Cardiac muscle cell (in vitro differentiated cells and primary cell): Measurements from ENCODE around the gene ZFAND5. TPM values are rescaled to one million over a fixed set of nuclear protein-coding genes. Genes with fewer than 3 reads are reported as not detected.

Source experiments
- DNase-seq, 2 donors: peaks; one replicate each; pipeline versions ENCODE4 v3.0.0 to v3.0.0-alpha.2; 2010 to 2017; ENCODE audit warnings: low read depth in 1 of 2, low spot score in 1 of 2
- H3K27ac ChIP-seq: fragments of 200-600 bp; sonication (generic); 2 replicates; pipeline ENCODE4 v1.5.1; 2016
- H3K27me3 ChIP-seq: fragments of 200-600 bp; sonication (generic); 2 replicates; pipeline ENCODE4 v1.6.0; 2016; ENCODE audit warnings: control low read depth
- H3K36me3 ChIP-seq: fragments of 200-600 bp; sonication (generic); 2 replicates; pipeline ENCODE4 v1.5.1; 2016; ENCODE audit warnings: control low read depth
- H3K4me1 ChIP-seq: fragments of 200-600 bp; sonication (generic); 2 replicates; pipeline ENCODE4 v1.8.1; 2017; ENCODE audit warnings: low read depth, mild to moderate bottlenecking, mixed run types
- H3K4me3 ChIP-seq: fragments of 200-600 bp; sonication (generic); 2 replicates; pipeline ENCODE4 v1.5.1; 2016; ENCODE audit warnings: mild to moderate bottlenecking
- H3K9me3 ChIP-seq: fragments of 200-600 bp; sonication (generic); 2 replicates; pipeline ENCODE4 v1.5.1; 2017; ENCODE audit warnings: low read depth, mild to moderate bottlenecking, control low read depth
- polyA plus RNA-seq: library from polyadenylated mRNA; unstranded; fragments of >200 nt; fragmentation: Nextera tagmentation; extraction: Ambion mirVana; gene quantifications from 2 replicates; pipeline ENCODE4 v1.2.1, GENCODE V29; 2016
- total RNA-seq: library from RNA; depleted of rRNA; stranded (reverse); fragments of >200 nt; gene quantifications from 2 replicates; pipeline ENCODE4 v1.2.3, GENCODE V29; 2016
- TF ChIP-seq, protein P1 (sequence below): IDR thresholded peaks from 2 replicates; pipeline ENCODE4 v1.5.1; 2012; ENCODE audit warnings: low read depth, mild to moderate bottlenecking, low read length

The ZFAND5 gene
- total and polyA plus RNA-seq, 2 experiments from 2014 or later, result 152 to 188 TPM

DNA sequence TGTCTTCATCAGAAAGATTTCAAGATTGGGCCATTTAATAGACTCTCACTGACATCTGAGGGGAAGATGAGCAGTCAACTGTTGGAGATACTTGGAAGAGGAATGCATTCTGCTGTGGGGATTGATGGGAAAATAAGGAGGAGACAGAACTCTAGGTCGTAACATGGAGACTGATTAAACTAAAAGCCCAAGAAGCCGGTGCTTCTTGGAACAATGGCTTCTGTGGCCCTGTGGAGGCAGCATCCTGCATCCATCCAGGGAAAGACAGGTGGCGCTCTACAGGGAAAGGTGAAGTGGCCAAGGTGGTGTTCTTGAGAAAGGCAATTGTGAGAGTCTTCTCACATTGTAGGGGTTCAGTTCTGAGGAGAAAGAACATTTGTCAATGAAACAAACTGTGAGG, 31.3 kb downstream of the ZFAND5 start:
- no peak overlapping the region for H3K4me3 ChIP-seq
- H3K27ac ChIP-seq, result no peak overlapping the region
- H3K9me3 ChIP-seq, result no peaks in the 10 kb centered on the region
- TF ChIP-seq, protein P1, sequence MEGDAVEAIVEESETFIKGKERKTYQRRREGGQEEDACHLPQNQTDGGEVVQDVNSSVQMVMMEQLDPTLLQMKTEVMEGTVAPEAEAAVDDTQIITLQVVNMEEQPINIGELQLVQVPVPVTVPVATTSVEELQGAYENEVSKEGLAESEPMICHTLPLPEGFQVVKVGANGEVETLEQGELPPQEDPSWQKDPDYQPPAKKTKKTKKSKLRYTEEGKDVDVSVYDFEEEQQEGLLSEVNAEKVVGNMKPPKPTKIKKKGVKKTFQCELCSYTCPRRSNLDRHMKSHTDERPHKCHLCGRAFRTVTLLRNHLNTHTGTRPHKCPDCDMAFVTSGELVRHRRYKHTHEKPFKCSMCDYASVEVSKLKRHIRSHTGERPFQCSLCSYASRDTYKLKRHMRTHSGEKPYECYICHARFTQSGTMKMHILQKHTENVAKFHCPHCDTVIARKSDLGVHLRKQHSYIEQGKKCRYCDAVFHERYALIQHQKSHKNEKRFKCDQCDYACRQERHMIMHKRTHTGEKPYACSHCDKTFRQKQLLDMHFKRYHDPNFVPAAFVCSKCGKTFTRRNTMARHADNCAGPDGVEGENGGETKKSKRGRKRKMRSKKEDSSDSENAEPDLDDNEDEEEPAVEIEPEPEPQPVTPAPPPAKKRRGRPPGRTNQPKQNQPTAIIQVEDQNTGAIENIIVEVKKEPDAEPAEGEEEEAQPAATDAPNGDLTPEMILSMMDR, result no peak
- no peak for DNase-seq
- H3K27me3 ChIP-seq, result no peaks in the 10 kb centered on the region
- no peaks in the 10 kb centered on the region for H3K36me3 ChIP-seq
- H3K4me1 ChIP-seq, result no peaks in the 10 kb centered on the region

DNA sequence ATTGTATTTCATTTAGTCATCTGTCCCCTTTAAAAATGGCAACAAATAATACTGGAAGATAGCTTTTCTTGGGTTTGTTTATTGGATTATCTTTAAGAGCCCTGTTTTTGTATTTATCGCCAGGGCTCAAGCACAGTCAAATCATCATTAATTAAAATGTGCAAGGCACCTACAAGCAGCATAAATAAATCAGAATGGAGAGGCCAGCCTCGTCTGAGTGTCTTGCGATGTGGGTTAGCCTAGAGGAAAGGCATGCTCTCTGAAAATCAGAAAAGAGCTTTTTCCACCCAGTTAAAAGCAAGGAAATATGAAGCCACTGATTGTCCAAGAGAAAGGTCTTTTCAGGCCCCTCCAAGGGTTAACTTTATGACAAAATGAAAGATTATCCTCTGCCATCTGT, 31.8 kb downstream of the ZFAND5 start:
- TF ChIP-seq, protein P1, result no peak
- no peaks in the 10 kb centered on the region for H3K27me3 ChIP-seq
- H3K4me3 ChIP-seq, result no peak overlapping the region
- no peaks in the 10 kb centered on the region for H3K9me3 ChIP-seq
- no peak overlapping the region for H3K27ac ChIP-seq
- no peaks in the 10 kb centered on the region for H3K36me3 ChIP-seq
- DNase-seq, result no peak
- no peaks in the 10 kb centered on the region for H3K4me1 ChIP-seq

DNA sequence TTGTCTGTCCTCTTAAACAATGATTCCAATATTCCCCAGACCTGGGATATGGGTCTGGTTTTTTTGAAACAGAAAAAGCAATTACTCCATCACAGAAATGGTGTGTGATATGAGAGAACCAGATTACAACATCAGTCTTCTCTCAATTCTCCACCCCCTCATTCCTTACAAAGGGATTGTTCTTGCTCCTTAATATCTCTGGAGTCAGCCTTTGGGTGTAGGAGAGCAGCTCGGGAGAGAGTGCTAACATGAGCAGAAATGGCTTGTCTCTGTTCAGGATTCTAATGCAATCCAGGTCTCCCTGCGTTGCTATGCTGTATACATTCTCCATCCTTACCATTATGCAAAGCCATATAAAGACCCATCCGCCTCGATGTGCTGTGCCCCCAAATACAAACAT, 32.7 kb downstream of the ZFAND5 start:
- TF ChIP-seq, protein P1, result no peak
- Histone ChIP-seq H3K4me3 (no peak overlapping the region), H3K4me1 (no peaks in the 10 kb centered on the region), H3K36me3 (no peaks in the 10 kb centered on the region), H3K9me3 (no peaks in the 10 kb centered on the region), H3K27ac (no peak overlapping the region), H3K27me3 (no peaks in the 10 kb centered on the region)
- peak in 1 of 2 donors; percentile 51 for DNase-seq

DNA sequence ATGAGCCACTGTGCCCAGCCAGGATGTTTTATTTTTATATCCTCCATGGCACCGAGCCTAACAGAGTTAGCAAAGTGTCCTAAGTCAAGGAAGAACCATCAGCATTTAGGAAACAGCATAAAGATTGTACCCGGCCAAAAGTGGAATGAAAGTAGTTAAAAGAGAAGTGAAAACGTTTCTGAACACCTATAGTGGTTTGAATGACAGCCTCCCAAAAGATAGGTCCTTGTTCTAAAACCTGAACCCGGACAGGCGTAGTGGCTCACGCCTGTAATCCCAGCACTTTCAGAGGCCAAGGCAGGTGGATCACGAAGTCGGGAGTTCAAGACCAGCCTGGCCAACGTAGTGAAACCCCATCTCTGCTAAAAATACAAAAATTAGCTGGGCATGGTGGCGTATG, 37.4 kb downstream of the ZFAND5 start:
- DNase-seq, result no peak
- Histone ChIP-seq H3K9me3 (no peaks in the 10 kb centered on the region), H3K4me3 (no peak overlapping the region), H3K27ac (no peak overlapping the region), H3K4me1 (no peaks in the 10 kb centered on the region), H3K27me3 (no peaks in the 10 kb centered on the region), H3K36me3 (no peaks in the 10 kb centered on the region)
- TF ChIP-seq, protein P1, result no peak

DNA sequence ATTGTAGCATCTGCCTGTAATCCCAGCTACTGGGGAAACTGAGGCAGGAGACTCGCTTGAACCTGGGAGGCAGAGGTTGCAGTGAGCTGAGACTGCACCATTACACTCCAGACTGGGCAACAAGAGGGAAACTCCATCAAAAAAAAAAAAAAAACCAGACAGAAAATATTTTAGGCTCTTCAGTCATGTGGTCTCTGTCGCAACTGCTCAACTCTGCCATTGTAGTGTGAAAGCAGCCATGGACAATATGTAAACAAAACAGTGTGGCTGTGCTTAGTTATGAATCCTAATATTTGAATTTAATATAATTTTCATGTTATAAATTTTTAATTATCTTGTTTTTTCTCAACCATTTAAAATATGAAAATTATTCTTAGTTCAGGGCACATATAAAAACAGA, 38.4 kb downstream of the ZFAND5 start:
- H3K27me3 ChIP-seq, result no peaks in the 10 kb centered on the region
- no peaks in the 10 kb centered on the region for H3K4me1 ChIP-seq
- no peaks in the 10 kb centered on the region for H3K9me3 ChIP-seq
- H3K4me3 ChIP-seq, result no peak overlapping the region
- peak in 1 of 2 donors; percentile 46 for DNase-seq
- TF ChIP-seq, protein P1, result no peak
- no peak overlapping the region for H3K27ac ChIP-seq
- no peaks in the 10 kb centered on the region for H3K36me3 ChIP-seq

DNA sequence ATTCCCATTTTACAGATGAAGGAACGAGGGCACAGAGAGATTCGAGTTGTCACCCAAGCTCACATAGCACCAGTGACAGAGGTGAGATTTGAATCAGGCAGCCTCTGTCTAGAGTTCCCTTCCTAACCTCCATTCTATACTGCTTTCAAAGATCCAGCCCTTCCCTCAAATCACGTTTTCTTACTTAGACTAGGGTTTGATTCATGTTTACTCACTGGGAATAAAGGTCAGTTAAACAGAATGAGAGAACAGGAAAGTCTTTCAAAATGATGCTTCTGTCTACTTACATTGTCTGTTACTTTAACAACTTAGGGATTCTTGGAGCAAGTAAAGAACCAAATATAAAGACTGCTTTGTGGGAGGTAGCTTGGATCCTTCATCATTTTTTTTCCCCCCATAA, 40.0 kb downstream of the ZFAND5 start:
- Histone ChIP-seq H3K9me3 (no peaks in the 10 kb centered on the region), H3K27me3 (no peaks in the 10 kb centered on the region), H3K4me3 (no peak overlapping the region), H3K36me3 (no peaks in the 10 kb centered on the region), H3K4me1 (no peaks in the 10 kb centered on the region), H3K27ac (no peak overlapping the region)
- TF ChIP-seq, protein P1, result no peak
- no peak for DNase-seq
